Measurements from ENCODE around the gene PCDHB11.
"Not testable (repeated sequence)": the region's sequence is repeated elsewhere in the genome, so short reads cannot be mapped to it uniquely, and the experiment has no call there.

PCDHB11 gene

DNA sequence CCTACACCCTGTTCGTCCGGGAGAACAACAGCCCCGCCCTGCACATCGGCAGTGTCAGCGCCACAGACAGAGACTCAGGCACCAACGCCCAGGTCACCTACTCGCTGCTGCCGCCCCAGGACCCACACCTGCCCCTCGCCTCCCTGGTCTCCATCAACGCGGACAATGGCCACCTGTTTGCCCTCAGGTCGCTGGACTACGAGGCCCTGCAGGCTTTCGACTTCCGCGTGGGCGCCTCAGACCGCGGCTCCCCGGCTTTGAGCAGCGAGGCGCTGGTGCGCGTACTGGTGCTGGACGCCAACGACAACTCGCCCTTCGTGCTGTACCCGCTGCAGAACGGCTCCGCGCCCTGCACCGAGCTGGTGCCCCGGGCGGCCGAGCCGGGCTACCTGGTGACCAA, 10.7 kb upstream of the PCDHB11 start:
- DNase-seq = not testable (repeated sequence)

DNA sequence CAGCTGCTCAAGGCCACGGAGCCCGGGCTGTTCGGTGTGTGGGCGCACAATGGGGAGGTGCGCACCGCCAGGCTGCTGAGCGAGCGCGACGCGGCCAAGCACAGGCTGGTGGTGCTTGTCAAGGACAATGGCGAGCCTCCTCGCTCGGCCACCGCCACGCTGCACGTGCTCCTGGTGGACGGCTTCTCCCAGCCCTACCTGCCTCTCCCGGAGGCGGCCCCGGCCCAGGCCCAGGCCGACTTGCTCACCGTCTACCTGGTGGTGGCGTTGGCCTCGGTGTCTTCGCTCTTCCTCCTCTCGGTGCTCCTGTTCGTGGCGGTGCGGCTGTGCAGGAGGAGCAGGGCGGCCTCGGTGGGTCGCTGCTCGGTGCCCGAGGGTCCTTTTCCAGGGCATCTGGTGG, 10.3 kb upstream of the PCDHB11 start:
- not testable (repeated sequence) for DNase-seq

DNA sequence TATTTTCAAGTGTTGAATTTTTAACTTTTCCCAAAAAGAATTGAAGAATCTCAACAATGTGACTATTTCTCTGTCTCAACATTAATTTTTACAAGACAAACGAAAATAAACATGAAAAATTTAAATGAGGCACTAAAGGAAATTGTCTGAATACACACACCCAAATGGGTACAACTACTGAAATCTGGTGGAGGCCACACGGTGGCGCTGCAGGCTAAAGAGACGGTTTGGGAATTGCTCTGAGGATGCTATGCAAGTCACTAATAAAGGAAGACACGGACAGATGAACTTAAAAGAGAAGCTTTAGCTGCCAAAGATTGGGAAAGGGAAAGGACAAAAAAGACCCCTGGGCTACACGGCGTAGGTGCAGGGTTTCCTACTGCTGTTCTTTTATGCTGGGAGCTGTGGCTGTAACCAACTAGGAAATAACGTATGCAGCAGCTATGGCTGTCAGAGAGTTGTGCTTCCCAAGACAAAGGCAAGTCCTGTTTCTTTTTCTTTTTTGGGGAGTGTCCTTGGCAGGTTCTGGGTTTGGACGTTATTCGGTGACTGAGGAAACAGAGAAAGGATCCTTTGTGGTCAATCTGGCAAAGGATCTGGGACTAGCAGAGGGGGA, 7.2 kb upstream of the PCDHB11 start, which contains the start of gene PCDHB10:
Gene PCDHB10, plus strand, starts transcription at position 244 of the 616 bp plus-strand sequence. Its CDS starts 200 bp downstream, at position 444.
- no peak for DNase-seq

DNA sequence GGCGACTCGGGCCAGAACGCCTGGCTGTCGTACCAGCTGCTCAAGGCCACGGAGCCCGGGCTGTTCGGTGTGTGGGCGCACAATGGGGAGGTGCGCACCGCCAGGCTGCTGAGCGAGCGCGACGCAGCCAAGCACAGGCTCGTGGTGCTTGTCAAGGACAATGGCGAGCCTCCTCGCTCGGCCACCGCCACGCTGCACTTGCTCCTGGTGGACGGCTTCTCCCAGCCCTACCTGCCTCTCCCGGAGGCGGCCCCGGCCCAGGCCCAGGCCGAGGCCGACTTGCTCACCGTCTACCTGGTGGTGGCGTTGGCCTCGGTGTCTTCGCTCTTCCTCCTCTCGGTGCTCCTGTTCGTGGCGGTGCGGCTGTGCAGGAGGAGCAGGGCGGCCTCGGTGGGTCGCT, 5.1 kb upstream of the PCDHB11 start:
- DNase-seq = not testable (repeated sequence)

DNA sequence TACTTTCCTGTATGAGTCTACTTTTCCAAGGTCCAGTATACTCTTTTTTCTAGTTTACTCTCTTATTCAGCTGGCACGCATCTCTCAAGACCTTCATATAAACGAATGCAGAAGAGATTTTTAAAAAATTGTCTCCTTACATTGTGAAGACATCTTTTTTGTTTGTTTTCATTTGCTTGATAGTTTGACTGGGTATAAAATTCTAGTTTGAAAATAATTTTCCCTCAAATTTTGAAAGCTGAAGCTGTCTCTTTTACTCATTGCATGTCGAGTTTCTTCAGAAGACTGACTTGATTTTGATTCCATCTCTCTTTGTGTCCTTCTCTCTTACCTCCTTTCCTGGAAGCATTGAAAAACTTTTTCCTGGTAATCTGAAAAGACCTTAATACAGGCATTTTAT, 3.1 kb upstream of the PCDHB11 start:
- no peak for DNase-seq

DNA sequence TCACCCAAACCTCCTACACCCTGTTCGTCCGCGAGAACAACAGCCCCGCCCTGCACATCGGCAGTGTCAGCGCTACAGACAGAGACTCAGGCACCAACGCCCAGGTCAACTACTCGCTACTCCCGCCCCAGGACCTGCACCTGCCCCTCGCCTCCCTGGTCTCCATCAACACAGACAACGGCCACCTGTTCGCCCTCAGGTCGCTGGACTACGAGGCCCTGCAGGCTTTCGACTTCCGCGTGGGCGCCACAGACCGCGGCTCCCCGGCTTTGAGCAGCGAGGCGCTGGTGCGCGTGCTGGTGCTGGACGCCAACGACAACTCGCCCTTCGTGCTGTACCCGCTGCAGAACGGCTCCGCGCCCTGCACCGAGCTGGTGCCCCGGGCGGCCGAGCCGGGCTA, 1.7 kb downstream of the PCDHB11 start:
- DNase-seq = not testable (repeated sequence)

DNA sequence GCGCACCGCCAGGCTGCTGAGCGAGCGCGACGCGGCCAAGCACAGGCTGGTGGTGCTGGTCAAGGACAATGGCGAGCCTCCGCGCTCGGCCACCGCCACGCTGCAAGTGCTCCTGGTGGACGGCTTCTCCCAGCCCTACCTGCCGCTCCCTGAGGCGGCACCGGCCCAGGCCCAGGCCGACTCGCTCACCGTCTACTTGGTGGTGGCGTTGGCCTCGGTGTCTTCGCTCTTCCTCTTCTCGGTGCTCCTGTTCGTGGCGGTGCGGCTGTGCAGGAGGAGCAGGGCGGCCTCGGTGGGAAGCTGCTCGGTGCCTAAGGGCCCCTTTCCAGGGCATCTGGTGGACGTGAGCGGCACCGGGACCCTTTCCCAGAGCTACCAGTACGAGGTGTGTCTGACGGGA, 2.2 kb downstream of the PCDHB11 start:
- DNase-seq = not testable (repeated sequence)

DNA sequence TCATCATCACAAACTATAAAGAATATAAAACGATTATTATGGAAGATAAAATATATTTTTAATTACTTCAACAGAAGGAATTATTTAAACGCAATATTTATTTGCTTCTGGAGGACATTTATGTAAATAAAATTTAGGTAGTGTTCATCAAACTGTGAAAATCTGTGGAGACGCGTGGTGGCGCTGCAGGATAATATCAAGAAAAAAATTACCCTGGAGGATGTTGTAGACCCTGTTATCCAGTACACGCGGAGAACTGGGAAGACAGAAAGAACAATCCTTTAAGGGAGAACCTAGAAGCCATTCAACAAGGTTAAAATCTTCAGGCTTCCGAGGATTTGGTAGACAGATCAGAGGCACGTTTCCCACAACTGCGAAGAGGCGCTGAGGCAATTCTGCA, 9.1 kb downstream of the PCDHB11 start, which contains the start of gene PCDHB12:
Gene PCDHB12, plus strand, starts transcription at position 242 of the 400 bp plus-strand sequence. CDS start 189 bp downstream, outside the sequence.
- DNase-seq = no peak

DNA sequence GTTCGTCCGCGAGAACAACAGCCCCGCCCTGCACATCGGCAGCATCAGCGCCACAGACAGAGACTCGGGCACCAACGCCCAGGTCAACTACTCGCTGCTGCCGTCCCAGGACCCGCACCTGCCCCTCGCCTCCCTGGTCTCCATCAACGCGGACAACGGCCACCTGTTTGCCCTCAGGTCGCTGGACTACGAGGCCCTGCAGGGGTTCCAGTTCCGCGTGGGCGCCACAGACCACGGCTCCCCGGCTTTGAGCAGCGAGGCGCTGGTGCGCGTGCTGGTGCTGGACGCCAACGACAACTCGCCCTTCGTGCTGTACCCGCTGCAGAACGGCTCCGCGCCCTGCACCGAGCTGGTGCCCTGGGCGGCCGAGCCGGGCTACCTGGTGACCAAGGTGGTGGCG, 10.9 kb downstream of the PCDHB11 start:
- DNase-seq = not testable (repeated sequence)

DNA sequence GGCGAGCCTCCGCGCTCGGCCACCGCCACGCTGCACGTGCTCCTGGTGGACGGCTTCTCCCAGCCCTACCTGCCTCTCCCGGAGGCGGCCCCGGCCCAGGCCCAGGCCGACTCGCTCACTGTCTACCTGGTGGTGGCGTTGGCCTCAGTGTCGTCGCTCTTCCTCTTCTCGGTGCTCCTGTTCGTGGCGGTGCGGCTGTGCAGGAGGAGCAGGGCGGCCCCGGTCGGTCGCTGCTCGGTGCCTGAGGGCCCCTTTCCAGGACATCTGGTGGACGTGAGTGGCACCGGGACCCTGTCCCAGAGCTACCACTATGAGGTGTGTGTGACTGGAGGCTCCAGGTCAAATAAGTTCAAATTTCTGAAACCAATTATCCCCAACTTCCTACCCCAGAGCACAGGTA, 11.4 kb downstream of the PCDHB11 start:
- not testable (repeated sequence) for DNase-seq

DNA sequence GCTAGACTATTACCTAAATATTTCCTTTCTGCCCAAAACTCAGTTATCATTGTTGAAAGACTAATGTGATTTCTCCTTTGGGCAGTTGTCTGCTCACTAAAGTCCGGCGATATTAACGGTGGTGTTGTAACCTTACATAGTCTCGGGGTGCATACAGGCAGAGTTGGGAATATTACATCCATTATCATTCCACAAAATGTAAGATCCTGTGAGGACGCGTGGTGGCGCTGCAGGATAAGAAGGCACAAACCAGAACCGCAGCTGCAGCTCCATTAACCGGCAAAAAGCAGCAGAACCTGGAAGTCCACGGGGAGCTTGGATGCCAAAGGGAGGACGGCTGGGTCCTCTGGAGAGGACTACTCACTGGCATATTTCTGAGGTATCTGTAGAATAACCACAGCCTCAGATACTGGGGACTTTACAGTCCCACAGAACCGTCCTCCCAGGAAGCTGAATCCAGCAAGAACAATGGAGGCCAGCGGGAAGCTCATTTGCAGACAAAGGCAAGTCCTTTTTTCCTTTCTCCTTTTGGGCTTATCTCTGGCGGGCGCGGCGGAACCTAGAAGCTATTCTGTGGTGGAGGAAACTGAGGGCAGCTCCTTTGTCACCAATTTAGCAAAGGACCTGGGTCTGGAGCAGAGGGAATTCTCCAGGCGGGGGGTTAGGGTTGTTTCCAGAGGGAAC, 14.4 kb downstream of the PCDHB11 start, which contains the start of gene PCDHB13:
Gene PCDHB13, plus strand, starts transcription at position 264 of the 684 bp plus-strand sequence. Its CDS starts 205 bp downstream, at position 469.
- DNase-seq = peak; percentile 76

DNA sequence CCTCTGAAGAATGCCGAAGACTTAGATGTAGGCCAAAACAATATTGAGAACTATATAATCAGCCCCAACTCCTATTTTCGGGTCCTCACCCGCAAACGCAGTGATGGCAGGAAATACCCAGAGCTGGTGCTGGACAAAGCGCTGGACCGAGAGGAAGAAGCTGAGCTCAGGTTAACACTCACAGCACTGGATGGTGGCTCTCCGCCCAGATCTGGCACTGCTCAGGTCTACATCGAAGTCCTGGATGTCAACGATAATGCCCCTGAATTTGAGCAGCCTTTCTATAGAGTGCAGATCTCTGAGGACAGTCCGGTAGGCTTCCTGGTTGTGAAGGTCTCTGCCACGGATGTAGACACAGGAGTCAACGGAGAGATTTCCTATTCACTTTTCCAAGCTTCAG, 15.2 kb downstream of the PCDHB11 start:
- DNase-seq = not testable (repeated sequence)

DNA sequence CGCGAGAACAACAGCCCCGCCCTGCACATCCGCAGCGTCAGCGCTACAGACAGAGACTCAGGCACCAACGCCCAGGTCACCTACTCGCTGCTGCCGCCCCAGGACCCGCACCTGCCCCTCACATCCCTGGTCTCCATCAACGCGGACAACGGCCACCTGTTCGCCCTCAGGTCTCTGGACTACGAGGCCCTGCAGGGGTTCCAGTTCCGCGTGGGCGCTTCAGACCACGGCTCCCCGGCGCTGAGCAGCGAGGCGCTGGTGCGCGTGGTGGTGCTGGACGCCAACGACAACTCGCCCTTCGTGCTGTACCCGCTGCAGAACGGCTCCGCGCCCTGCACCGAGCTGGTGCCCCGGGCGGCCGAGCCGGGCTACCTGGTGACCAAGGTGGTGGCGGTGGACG, 16.1 kb downstream of the PCDHB11 start:
- DNase-seq = not testable (repeated sequence)

DNA sequence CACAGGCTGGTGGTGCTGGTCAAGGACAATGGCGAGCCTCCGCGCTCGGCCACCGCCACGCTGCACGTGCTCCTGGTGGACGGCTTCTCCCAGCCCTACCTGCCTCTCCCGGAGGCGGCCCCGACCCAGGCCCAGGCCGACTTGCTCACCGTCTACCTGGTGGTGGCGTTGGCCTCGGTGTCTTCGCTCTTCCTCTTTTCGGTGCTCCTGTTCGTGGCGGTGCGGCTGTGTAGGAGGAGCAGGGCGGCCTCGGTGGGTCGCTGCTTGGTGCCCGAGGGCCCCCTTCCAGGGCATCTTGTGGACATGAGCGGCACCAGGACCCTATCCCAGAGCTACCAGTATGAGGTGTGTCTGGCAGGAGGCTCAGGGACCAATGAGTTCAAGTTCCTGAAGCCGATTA, 16.6 kb downstream of the PCDHB11 start:
- DNase-seq = not testable (repeated sequence)

DNA sequence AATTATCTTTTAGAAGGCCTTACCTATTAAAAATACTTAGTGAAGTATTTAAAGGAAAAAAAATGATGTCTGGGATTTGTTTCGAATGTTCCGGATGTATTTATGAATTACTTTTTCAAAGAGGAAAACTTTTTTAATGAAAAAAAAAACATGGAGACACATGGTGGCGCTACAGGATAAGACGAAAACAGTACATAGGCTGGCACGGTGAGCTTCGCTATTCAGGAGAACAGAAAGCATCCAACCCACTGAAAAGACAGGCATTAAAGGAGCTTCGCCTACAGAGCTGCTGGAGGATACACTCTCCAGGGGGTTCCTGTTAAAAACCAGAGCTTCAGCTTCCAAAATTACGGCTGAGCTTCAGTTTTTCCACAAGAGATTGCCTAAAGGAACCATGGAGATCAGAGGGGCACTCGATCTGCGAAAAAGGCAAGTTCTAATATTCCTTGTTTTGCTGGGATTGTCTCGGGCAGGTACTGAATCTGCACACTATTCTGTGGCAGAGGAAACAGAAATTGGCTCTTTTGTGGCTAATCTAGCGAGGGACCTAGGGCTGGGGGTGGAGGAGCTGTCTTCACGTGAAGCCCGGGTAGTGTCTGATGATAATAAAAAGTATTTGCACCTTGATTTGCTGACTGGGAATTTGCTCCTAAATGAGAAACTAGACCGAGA, 23.8 kb downstream of the PCDHB11 start, which contains the start of gene PCDHB14:
Gene PCDHB14, plus strand, starts transcription at position 232 of the 672 bp plus-strand sequence. Its CDS starts 163 bp downstream, at position 395.
- DNase-seq = no peak

DNA sequence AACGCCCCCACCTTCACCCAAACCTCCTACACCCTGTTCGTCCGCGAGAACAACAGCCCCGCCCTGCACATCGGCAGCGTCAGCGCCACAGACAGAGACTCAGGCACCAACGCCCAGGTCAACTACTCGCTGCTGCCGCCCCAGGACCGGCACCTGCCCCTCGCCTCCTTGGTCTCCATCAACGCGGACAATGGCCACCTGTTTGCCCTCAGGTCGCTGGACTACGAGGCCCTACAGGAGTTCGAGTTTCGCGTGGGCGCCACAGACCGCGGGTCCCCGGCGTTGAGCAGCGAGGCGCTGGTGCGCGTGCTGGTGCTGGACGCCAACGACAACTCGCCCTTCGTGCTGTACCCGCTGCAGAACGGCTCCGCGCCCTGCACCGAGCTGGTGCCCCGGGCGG, 25.4 kb downstream of the PCDHB11 start:
- DNase-seq = not testable (repeated sequence)

DNA sequence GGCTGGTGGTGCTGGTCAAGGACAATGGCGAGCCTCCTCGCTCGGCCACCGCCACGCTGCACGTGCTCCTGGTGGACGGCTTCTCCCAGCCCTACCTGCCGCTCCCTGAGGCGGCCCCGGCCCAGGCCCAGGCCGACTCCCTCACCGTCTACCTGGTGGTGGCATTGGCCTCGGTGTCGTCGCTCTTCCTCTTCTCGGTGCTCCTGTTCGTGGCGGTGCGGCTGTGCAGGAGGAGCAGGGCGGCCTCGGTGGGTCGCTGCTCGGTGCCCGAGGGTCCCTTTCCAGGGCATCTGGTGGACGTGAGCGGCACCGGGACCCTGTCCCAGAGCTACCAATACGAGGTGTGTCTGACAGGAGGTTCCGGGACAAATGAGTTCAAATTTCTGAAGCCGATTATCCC, 26.0 kb downstream of the PCDHB11 start:
- DNase-seq = not testable (repeated sequence)

DNA sequence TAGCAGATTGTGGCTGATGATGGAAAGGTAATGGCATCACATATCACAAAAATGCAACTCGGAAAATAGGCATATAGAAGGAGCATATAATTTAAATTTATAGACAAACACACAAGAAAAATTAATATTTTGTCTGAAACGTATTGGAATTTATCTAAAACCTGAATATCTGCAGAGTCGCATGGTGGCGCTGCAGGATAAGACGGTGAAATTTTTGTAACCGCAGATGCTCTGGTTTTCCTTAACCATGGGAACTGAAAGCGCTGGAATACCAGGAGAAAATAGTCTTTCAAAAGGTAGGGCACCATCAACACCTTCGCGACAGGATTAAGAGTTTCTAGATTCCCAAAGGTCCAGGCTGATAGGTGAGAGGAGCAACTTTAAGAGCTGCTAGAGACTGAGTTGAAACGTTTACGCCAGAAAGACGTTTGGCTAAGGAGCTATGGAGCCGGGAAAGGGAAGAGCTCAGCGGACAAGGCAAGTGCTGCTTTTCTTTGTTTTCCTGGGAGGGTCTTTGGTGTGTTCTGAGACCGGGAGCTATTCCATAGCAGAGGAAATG, 34.8 kb downstream of the PCDHB11 start:
- no peak for DNase-seq

DNA sequence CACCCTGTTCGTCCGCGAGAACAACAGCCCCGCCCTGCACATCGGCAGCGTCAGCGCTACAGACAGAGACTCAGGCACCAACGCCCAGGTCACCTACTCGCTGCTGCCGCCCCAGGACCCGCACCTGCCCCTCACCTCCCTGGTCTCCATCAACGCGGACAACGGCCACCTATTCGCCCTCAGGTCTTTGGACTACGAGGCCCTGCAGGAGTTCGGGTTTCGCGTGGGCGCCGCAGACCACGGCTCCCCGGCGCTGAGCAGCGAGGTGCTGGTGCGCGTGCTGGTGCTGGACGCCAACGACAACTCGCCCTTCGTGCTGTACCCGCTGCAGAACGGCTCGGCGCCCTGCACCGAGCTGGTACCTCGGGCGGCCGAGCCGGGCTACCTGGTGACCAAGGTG, 36.5 kb downstream of the PCDHB11 start:
- not testable (repeated sequence) for DNase-seq

DNA sequence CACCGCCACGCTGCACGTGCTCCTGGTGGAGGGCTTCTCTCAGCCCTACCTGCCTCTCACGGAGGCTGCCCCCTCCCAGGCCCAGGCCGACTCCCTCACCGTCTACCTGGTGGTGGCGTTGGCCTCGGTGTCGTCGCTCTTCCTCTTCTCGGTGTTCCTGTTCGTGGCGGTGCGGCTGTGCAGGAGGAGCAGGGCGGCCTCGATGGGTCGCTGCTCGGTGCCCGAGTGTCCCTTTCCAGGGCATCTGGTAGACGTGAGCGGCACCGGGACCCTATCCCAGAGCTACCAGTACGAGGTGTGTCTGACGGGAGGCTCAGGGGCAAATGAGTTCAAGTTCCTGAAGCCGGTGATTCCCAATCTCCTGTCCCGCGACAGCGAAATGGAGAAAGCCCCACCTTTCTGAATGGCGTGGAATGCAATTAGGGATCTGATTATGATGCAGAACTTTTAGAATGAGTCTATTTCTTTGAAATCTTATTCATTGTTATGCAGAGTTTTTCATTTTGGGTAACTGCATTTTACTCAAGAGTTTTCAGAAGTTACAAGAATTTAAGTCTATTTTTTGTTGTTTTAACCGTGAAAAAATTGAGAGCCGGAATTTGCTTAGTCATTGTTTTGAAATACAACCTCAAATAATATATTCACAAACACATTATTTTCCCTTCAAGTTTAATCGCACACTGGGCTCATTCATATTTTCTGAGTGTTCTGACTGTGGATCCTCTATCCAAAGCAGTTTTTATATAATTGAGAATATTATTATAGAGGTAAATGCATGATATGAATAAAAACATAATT, 37.3 kb downstream of the PCDHB11 start:
- no peak for DNase-seq

DNA sequence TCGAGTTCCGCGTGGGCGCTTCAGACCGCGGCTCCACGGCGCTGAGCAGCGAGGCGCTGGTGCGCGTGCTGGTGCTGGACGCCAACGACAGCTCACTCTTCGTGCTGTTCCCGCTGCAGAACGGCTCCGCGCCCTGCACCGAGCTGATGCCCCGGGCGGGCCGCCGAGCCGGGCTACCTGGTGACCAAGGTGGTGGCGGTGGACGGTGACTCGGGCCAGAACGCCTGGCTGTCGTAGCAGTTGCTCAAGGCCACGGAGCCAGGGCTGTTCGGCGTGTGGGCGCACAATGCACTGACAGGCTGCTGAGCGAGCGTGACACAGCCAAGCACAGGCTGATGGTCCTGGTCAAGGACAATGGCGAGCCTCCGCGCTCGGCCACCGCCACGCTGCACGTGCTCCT, 42.1 kb downstream of the PCDHB11 start:
- DNase-seq = no peak

DNA sequence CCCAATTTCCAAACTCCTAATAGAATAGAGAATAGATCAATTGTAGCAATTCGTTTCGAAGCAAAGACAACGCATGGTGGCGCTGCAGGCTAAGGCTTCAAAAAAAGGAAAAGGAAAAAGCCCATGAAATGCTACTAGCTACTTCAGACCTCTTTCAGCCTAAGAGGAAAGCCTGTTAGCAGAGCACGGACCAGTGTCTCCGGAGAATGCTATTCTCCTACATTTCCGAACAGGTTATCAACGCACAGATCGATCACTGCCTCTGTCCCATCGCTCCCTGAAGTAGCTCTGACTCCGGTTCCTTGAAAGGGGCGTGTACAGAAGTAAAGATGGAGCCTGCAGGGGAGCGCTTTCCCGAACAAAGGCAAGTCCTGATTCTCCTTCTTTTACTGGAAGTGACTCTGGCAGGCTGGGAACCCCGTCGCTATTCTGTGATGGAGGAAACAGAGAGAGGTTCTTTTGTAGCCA, 45.9 kb downstream of the PCDHB11 start, which contains the start of gene PCDHB15:
Gene PCDHB15, plus strand, starts transcription at position 146 of the 468 bp plus-strand sequence. Its CDS starts 184 bp downstream, at position 330.
- no peak for DNase-seq
